HepG2 (cell line): ENCODE data around the gene PLB1. TPM values are rescaled to one million over a fixed set of nuclear protein-coding genes. Genes with fewer than 3 reads are reported as not detected.
A peak's percentile ranks its signal among the peaks of the same experiment; 100 is the strongest.

Source experiments
- ATAC-seq: fragments of 200-7000 bp; cut with Tn5 transposase; 3 replicates; pipeline ENCODE4 v1.9.1; 2020; ENCODE audit warnings: mild to moderate bottlenecking, moderate library complexity
- BruUV-seq: library from RNA; stranded (reverse); fragments of 400-500 nt; replicated peaks from 2 replicates; lab custom pipeline; 2021; lab: Mats Ljungman, UMichigan
- CTCF ChIA-PET: fragments of 300-600 bp; formaldehyde crosslinking; extraction: SDS; loops from one replicate; lab custom pipeline; 2021; ENCODE audit warnings: low total read pairs, inconsistent platforms, low intra/inter-chr PET ratio; lab: Yijun Ruan, JAX
- POLR2A ChIA-PET: fragments of 350-600 bp; sonication (Branson Sonifier 250); formaldehyde crosslinking; loops from one replicate; lab custom pipeline; 2020; ENCODE audit warnings: antibody characterized with exemption, inconsistent platforms; lab: Yijun Ruan, JAX
- DNase-seq: peaks from one replicate; pipeline ENCODE4 v3.0.0-alpha.2; 2015; ENCODE audit warnings: low spot score
- FAIRE-seq: peaks from 3 replicates; lab custom pipeline; 2011; peaks lifted over from hg19 to GRCh38; lab: Jason Lieb, UNC
- H2AFZ ChIP-seq: one replicate; pipeline ENCODE4 v1.6.1; 2011; ENCODE audit warnings: low read length, inconsistent platforms
- H3K27ac ChIP-seq: fragments of 300-600 bp; 3 replicates; pipeline ENCODE4 v1.8.0; 2011; ENCODE audit warnings: mixed run types, mild to moderate bottlenecking, mixed read lengths, low read length, inconsistent platforms; ENCODE audit not compliant: insufficient read depth; ENCODE audit errors: extremely low read length
- H3K27me3 ChIP-seq, 2 experiments: fragments of 200-600 bp in 1 of 2; 2 replicates in 1 of 2; 3 replicates in 1 of 2; pipeline versions ENCODE4 v1.6.0 to v1.8.0; 2011; ENCODE audit warnings: low read length in 2 of 2, mild to moderate bottlenecking in 2 of 2, moderate library complexity in 2 of 2, inconsistent platforms in 1 of 2; ENCODE audit not compliant: insufficient read depth in 2 of 2, control insufficient read depth in 1 of 2
- H3K36me3 ChIP-seq, 2 experiments: fragments of 200-600 bp in 1 of 2; replicated peaks in 1 of 2; 2 replicates in 1 of 2; 3 replicates in 1 of 2; pipeline versions ENCODE4 v1.5.1 to v1.8.0; 2011; ENCODE audit warnings: low read length in 2 of 2, inconsistent platforms in 1 of 2; ENCODE audit not compliant: insufficient read depth in 2 of 2, control insufficient read depth in 1 of 2
- H3K4me1 ChIP-seq: 2 replicates; pipeline ENCODE4 v1.5.1; 2012; ENCODE audit warnings: low read length, inconsistent platforms; ENCODE audit not compliant: insufficient read depth
- H3K4me2 ChIP-seq: 2 replicates; pipeline ENCODE4 v1.6.0; 2011; ENCODE audit warnings: low read depth, low read length, inconsistent platforms
- H3K4me3 ChIP-seq, 3 experiments: fragments of 200-600 bp in 1 of 3; sonication (generic), shearing (Covaris generic) in 1 of 3; replicated peaks in 1 of 3; 2 replicates each; pipeline ENCODE4 v1.5.1; 2011 to 2016; ENCODE audit warnings: low read length in 3 of 3, inconsistent platforms in 2 of 3, low read depth in 2 of 3, mild to moderate bottlenecking in 2 of 3, control low read depth in 1 of 3, mixed read lengths in 1 of 3; ENCODE audit not compliant: insufficient read depth in 1 of 3
- H3K79me2 ChIP-seq: one replicate; pipeline ENCODE4 v1.6.1; 2011; ENCODE audit warnings: low read length, inconsistent platforms; ENCODE audit not compliant: insufficient read depth
- H3K9ac ChIP-seq: 2 replicates; pipeline ENCODE4 v1.6.0; 2011; ENCODE audit warnings: mild to moderate bottlenecking, low read depth, low read length, inconsistent platforms; ENCODE audit not compliant: insufficient read depth
- H3K9me3 ChIP-seq: 2 replicates; pipeline ENCODE4 v1.5.1; 2012; ENCODE audit warnings: mild to moderate bottlenecking, low read length
- H4K20me1 ChIP-seq: 2 replicates; pipeline ENCODE4 v1.6.0; 2011; ENCODE audit warnings: inconsistent platforms, mild to moderate bottlenecking, low read length, moderate library complexity; ENCODE audit not compliant: insufficient read depth
- CEBPB ChIP-seq: IDR thresholded peaks from 2 replicates; pipeline ENCODE4 v1.6.1; 2011; ENCODE audit warnings: low read depth, low read length, improper control_type of control experiment, borderline replicate concordance
- HNF1B ChIP-seq: sonication (generic); formaldehyde crosslinking; IDR thresholded peaks from 2 replicates; pipeline ENCODE4 v1.5.1; 2020; ENCODE audit warnings: mild to moderate bottlenecking, moderate library complexity, missing genetic modification reagents
- KAT7 ChIP-seq: IDR thresholded peaks from 2 replicates; pipeline ENCODE4 v1.6.1; 2018; ENCODE audit warnings: borderline replicate concordance, missing compliant biosample characterization
- MED13 ChIP-seq: sonication (generic); formaldehyde crosslinking; IDR thresholded peaks from 2 replicates; pipeline ENCODE4 v1.5.0; 2020; ENCODE audit warnings: missing genetic modification reagents
- PAWR ChIP-seq: sonication (generic); formaldehyde crosslinking; IDR thresholded peaks from 2 replicates; pipeline ENCODE4 v1.4.0; 2020; ENCODE audit warnings: missing genetic modification reagents, mild to moderate bottlenecking, borderline replicate concordance
- TCF7 ChIP-seq: sonication (generic); IDR thresholded peaks from 2 replicates; pipeline ENCODE4 v1.6.1; 2016; ENCODE audit warnings: antibody characterized with exemption, low read depth
- ZBTB2 ChIP-seq: sonication (generic); formaldehyde crosslinking; IDR thresholded peaks from 2 replicates; pipeline ENCODE4 v1.8.0; 2022; ENCODE audit warnings: low read depth, missing genetic modification reagents
- ZNF546 ChIP-seq: sonication (generic); formaldehyde crosslinking; conservative IDR thresholded peaks from 2 replicates; pipeline ENCODE4 v1.8.1; 2023; ENCODE audit warnings: mild to moderate bottlenecking, missing genetic modification reagents
- ZNF644 ChIP-seq: IDR thresholded peaks from 2 replicates; pipeline ENCODE4 v1.6.1; 2016; ENCODE audit warnings: low read depth
- WGBS: methylation state at CpG from one replicate; pipeline ENCODE4 v1.1.6; 2017; ENCODE audit warnings: low lambda C conversion rate; 5-methylcytosine and 5-hydroxymethylcytosine counted together
- in situ Hi-C: cut with HindIII; loops from 2 replicates; pipeline ENCODE4 v1.10.0; 2017; ENCODE audit warnings: low pct_unique_long_range_greater_than_20kb; ENCODE audit not compliant: extremely low pct_ligation_motif_present
- intact Hi-C: fragments of 100-400 bp; cut with micrococcal nuclease; formaldehyde crosslinking; loops from one replicate; pipeline ENCODE4 v1.10.0; 2022; ENCODE audit not compliant: unreplicated experiment
- polyA plus RNA-seq, 8 experiments: library from polyadenylated mRNA; depleted of rRNA in 3 of 8; stranded (reverse) in 7 of 8; unstranded in 1 of 8; fragments of >200 nt; fragmentation: Illumina TruSeq in 4 of 8; extraction: Trizol in 4 of 8; gene quantifications; 2 replicates each; pipeline versions ENCODE4 v1.2.1 to v1.2.3, GENCODE V29; 2011 to 2016; ENCODE audit warnings: low read depth in 4 of 8, missing spikeins in 1 of 8, mixed read lengths in 1 of 8; ENCODE audit not compliant: insufficient read depth in 1 of 8
- total RNA-seq, 5 experiments: library from RNA; depleted of rRNA; stranded (reverse); fragments of >200 nt; fragmentation: Illumina TruSeq; extraction: Trizol; gene quantifications; 2 replicates each; pipeline ENCODE4 v1.2.3, GENCODE V29; 2016; ENCODE audit warnings: low read depth in 1 of 5

The PLB1 gene
- total and polyA plus RNA-seq, 2 of the 13 experiments (the other 11 are each of a cell fraction or from before 2014, with no cell fraction given) = 0.20 to 1.8 TPM

GRCh38 chr2:28643911-28644334 lies 148.1 kb downstream of the PLB1 start:
- Histone ChIP-seq H3K27ac (no peak overlapping the region), H3K79me2 (no peaks in the 10 kb centered on the region), H2AFZ (no peak overlapping the region), H4K20me1 (no peaks in the 10 kb centered on the region), H3K4me1 (peaks cover 19% of the 10 kb centered on the region), H3K9ac (no peak overlapping the region), H3K27me3 (peaks cover 0 to 18% of the 10 kb centered on the region in 2 experiments; a peak in 1 of 5 replicates), H3K36me3 (no peaks in the 10 kb centered on the region), H3K9me3 (no peaks in the 10 kb centered on the region), H3K4me3 (no peak overlapping the region), H3K4me2 (no peak overlapping the region)
- no peak for FAIRE-seq
- WGBS = 45% methylated on average over 11 of the region's 11 CpGs
- ChIA-PET POLR2A (no interaction called here), CTCF (no interaction called here)
- no peak for DNase-seq
- TF ChIP-seq HNF1B = no peak
- no peak for TF ChIP-seq ZNF644
- TF ChIP-seq ZNF546 (CRISPR knock-in tag) = no peak
- peak; percentile 82 for TF ChIP-seq CEBPB
- TF ChIP-seq ZBTB2 (CRISPR knock-in tag) = no peak
- intact Hi-C loops = no loop called here
- in situ Hi-C loops = no loop called here
- BruUV-seq = no TSS peak
- ATAC-seq = no peak

DNA sequence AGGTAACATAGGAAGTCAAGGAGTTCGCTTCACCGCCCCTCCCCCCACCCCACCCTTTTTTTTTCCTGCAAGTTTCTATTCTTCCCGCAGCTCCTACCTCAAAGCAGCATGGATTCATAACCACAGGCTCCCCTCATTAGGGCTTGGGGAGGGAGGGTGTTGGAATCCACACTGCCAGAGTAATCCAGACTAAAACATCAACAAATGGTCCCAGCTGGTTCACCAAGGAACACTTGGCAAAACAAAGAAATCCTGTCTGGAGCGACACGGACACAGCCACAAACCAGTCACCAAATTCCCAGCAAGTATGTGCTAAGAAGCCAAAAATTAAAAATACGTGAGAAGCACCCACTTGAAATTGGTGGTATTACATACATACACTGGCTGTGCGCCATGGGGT lies 148.9 kb downstream of the PLB1 start:
- intact Hi-C loops = no loop called here
- Histone ChIP-seq H3K4me2 (no peak overlapping the region), H3K4me1 (peaks cover 16% of the 10 kb centered on the region), H2AFZ (no peak overlapping the region), H3K79me2 (no peaks in the 10 kb centered on the region), H3K9ac (no peak overlapping the region), H4K20me1 (no peaks in the 10 kb centered on the region), H3K27ac (no peak overlapping the region), H3K27me3 (peaks cover 0 to 18% of the 10 kb centered on the region in 2 experiments; a peak in 1 of 5 replicates), H3K36me3 (no peaks in the 10 kb centered on the region), H3K4me3 (no peak overlapping the region), H3K9me3 (no peaks in the 10 kb centered on the region)
- DNase-seq (no peak), ATAC-seq (no peak), FAIRE-seq (no peak)
- ChIA-PET CTCF (no interaction called here), POLR2A (no interaction called here)
- TF ChIP-seq PAWR (CRISPR knock-in tag) = no peak
- no peak for TF ChIP-seq TCF7
- no peak for TF ChIP-seq MED13 (CRISPR knock-in tag)
- no peak for TF ChIP-seq KAT7 (CRISPR knock-in tag)
- in situ Hi-C loops = no loop called here
- BruUV-seq = no TSS peak
- 68% methylated on average over 7 of the region's 7 CpGs for WGBS
